ENCODE results near the gene KAT6B. TPM values are rescaled to one million over a fixed set of nuclear protein-coding genes. Genes with fewer than 3 reads are reported as not detected.

The KAT6B gene
- total RNA-seq, 1 donor from 2014 or later: 18.1 TPM

- Mint-ChIP-seq H3K36me3 (ENCODE audit: low read depth, unreplicated experiment) (no peaks in the 10 kb centered on the region), H3K9me3 (ENCODE audit: unreplicated experiment) (no peaks in the 10 kb centered on the region), H3K27ac (ENCODE audit: unreplicated experiment) (no peak overlapping the region), H3K27me3 (ENCODE audit: unreplicated experiment) (no peaks in the 10 kb centered on the region), H3K4me3 (ENCODE audit: unreplicated experiment) (no peak overlapping the region), H3K4me1 (ENCODE audit: unreplicated experiment) (no peaks in the 10 kb centered on the region)
- TF ChIP-seq CTCF (IDR thresholded peaks at IDR 0.05; ENCODE audit: unreplicated experiment): no peak
- no peak for DNase-seq (ENCODE audit: low spot score)
Measured at GRCh38 chr10:74909670-74910069, 83.3 kb downstream of the KAT6B start.

- Mint-ChIP-seq H3K27me3 (ENCODE audit: unreplicated experiment) (no peaks in the 10 kb centered on the region), H3K9me3 (ENCODE audit: unreplicated experiment) (no peaks in the 10 kb centered on the region), H3K4me1 (ENCODE audit: unreplicated experiment) (no peaks in the 10 kb centered on the region), H3K36me3 (ENCODE audit: low read depth, unreplicated experiment) (no peaks in the 10 kb centered on the region), H3K4me3 (ENCODE audit: unreplicated experiment) (no peak overlapping the region), H3K27ac (ENCODE audit: unreplicated experiment) (no peak overlapping the region)
- DNase-seq (ENCODE audit: low spot score): no peak
- TF ChIP-seq CTCF (IDR thresholded peaks at IDR 0.05; ENCODE audit: unreplicated experiment): no peak
Measured at GRCh38 chr10:74910241-74910975, 84.0 kb downstream of the KAT6B start.

- Mint-ChIP-seq H3K27ac (ENCODE audit: unreplicated experiment) (no peak overlapping the region), H3K27me3 (ENCODE audit: unreplicated experiment) (no peaks in the 10 kb centered on the region), H3K36me3 (ENCODE audit: low read depth, unreplicated experiment) (no peaks in the 10 kb centered on the region), H3K4me3 (ENCODE audit: unreplicated experiment) (no peak overlapping the region), H3K9me3 (ENCODE audit: unreplicated experiment) (no peaks in the 10 kb centered on the region), H3K4me1 (ENCODE audit: unreplicated experiment) (no peaks in the 10 kb centered on the region)
- no peak for DNase-seq (ENCODE audit: low spot score)
- TF ChIP-seq CTCF (IDR thresholded peaks at IDR 0.05; ENCODE audit: unreplicated experiment): no peak
Measured at GRCh38 chr10:74910976-74911350, 84.6 kb downstream of the KAT6B start.

GRCh38 chr10:74912182-74912581 is 85.8 kb downstream of the KAT6B start:
- no peak overlapping the region for H3K27ac Mint-ChIP-seq (ENCODE audit: unreplicated experiment)
- no peak for DNase-seq (ENCODE audit: low spot score)
- no peaks in the 10 kb centered on the region for H3K27me3 Mint-ChIP-seq (ENCODE audit: unreplicated experiment)
- H3K9me3 Mint-ChIP-seq (ENCODE audit: unreplicated experiment): no peaks in the 10 kb centered on the region
- H3K4me3 Mint-ChIP-seq (ENCODE audit: unreplicated experiment): no peak overlapping the region
- no peak for TF ChIP-seq CTCF (IDR thresholded peaks at IDR 0.05; ENCODE audit: unreplicated experiment)
- no peaks in the 10 kb centered on the region for H3K4me1 Mint-ChIP-seq (ENCODE audit: unreplicated experiment)
- H3K36me3 Mint-ChIP-seq (ENCODE audit: low read depth, unreplicated experiment): no peaks in the 10 kb centered on the region

GRCh38 chr10:74912682-74913081 is 86.3 kb downstream of the KAT6B start:
- no peaks in the 10 kb centered on the region for H3K4me1 Mint-ChIP-seq (ENCODE audit: unreplicated experiment)
- H3K4me3 Mint-ChIP-seq (ENCODE audit: unreplicated experiment): no peak overlapping the region
- H3K27ac Mint-ChIP-seq (ENCODE audit: unreplicated experiment): no peak overlapping the region
- DNase-seq (ENCODE audit: low spot score): no peak
- no peaks in the 10 kb centered on the region for H3K9me3 Mint-ChIP-seq (ENCODE audit: unreplicated experiment)
- H3K27me3 Mint-ChIP-seq (ENCODE audit: unreplicated experiment): no peaks in the 10 kb centered on the region
- no peaks in the 10 kb centered on the region for H3K36me3 Mint-ChIP-seq (ENCODE audit: low read depth, unreplicated experiment)
- TF ChIP-seq CTCF (IDR thresholded peaks at IDR 0.05; ENCODE audit: unreplicated experiment): no peak

Measured in endothelial cell (in vitro differentiated cells).